ENCODE results near the gene PCDH9. TPM values are rescaled to one million over a fixed set of nuclear protein-coding genes. Genes with fewer than 3 reads are reported as not detected.

PCDH9 gene
- total and polyA plus RNA-seq, 5 experiments from 2014 or later: 0.04 to 1.7 (median 0.35) TPM

DNA sequence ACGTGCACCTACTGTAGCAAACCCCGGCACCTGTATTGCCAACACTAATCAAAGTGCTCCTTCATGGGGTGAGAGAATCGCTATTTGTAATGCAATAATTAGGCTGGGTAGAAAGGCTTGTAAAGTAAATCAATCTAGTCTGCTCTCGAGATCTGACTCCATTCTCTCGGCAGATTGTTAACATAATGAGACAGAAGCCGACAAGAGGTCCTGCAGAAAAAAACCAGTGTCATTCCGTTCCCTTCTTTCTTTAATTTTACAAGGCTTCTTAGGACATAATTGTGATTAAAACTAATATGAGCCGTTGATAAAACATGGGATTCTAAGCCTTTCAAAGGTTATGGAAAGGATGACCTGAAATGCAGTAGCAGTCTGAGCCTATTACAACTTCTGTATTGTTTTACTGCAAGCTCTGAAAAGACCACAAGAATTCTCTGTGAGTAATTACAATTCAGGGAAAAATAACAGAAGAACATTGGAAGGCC lies 530.0 kb downstream of the PCDH9 start:
- POLR2A ChIA-PET: no interaction called here
- ATAC-seq (no peak), DNase-seq (no peak)
- H3K27me3 Mint-ChIP-seq: no peaks in the 10 kb centered on the region
- no peak overlapping the region for H3K4me3 Mint-ChIP-seq
- no peaks in the 10 kb centered on the region for H3K36me3 Mint-ChIP-seq
- H3K27ac Mint-ChIP-seq: no peak overlapping the region
- peaks cover 0 to 1% (median 0%) of the 10 kb centered on the region in 9 donors for H3K9me3 Mint-ChIP-seq
- H3K4me1 Mint-ChIP-seq: no peaks in the 10 kb centered on the region

DNA sequence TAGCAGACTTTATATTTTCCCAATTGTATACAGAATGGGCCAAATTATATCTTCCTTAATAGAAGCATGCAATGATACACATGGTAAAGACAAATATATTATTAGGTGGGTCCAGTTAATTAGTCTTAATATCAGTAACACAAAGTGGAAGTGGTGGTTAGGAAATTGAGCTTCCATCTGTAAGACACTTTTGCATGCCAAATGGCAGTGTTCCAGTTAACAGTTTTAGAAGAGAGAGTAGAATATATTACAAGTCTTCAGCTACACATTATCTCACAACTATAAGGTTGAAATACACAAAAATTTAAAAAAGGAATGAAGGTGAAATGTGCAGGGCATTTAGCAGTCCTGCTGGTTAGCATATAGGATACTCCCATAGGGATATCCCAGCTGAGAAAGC lies 536.5 kb downstream of the PCDH9 start:
- H3K27ac Mint-ChIP-seq: no peak overlapping the region
- H3K36me3 Mint-ChIP-seq: no peaks in the 10 kb centered on the region
- no peak overlapping the region for H3K4me3 Mint-ChIP-seq
- ATAC-seq (no peak), DNase-seq (no peak)
- no peaks in the 10 kb centered on the region for H3K27me3 Mint-ChIP-seq
- no peaks in the 10 kb centered on the region for H3K9me3 Mint-ChIP-seq
- peaks cover 0 to 8% (median 0%) of the 10 kb centered on the region in 4 donors for H3K4me1 Mint-ChIP-seq
- POLR2A ChIA-PET: no interaction called here

DNA sequence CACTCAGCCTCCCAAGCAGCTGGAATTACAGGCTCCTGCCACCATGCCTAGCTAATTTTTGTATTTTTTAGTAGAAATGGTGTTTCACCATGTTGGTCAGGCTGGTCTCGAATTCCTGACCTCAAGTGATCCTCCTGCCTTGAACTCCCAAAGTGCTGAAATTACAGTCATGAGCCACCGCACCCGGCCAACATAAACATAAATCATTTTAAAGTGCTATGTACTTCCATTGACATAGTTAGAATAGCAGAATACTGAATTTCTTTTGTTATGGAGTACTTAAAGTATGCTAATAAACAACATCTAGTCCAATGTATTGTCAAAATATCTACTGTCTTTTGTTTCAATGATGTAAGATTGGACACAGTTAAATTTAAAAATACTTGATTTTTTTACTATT lies 539.0 kb downstream of the PCDH9 start:
- DNase-seq (no peak), ATAC-seq (no peak)
- peaks cover 0 to 10% (median 0%) of the 10 kb centered on the region in 9 donors for H3K9me3 Mint-ChIP-seq
- no peak overlapping the region for H3K27ac Mint-ChIP-seq
- no peaks in the 10 kb centered on the region for H3K27me3 Mint-ChIP-seq
- POLR2A ChIA-PET: no interaction called here
- no peaks in the 10 kb centered on the region for H3K36me3 Mint-ChIP-seq
- H3K4me3 Mint-ChIP-seq: no peak overlapping the region
- peaks cover 0 to 8% (median 0%) of the 10 kb centered on the region in 4 donors for H3K4me1 Mint-ChIP-seq

DNA sequence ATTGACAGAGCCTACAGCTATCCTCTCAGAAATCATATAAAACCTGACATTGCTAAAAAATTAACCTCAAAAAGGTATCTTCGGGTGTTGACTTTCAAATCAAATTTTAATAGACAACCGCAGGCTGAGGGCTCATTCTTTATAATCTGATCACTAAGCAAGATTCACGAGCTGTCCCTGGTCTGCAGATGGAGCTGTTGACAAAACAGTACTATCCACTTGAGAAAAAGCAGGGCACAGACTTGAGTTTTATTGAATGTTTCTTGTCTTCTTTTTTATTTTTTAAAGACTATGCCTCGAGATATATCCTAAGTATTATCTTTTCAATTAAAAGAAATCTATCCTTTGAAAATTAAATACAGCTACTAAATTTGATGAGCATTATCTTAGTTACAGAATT lies 540.5 kb downstream of the PCDH9 start:
- POLR2A ChIA-PET: no interaction called here
- DNase-seq (no peak), ATAC-seq (no peak)
- Mint-ChIP-seq H3K4me1 (peaks cover 0 to 8% (median 0%) of the 10 kb centered on the region in 4 donors), H3K9me3 (peaks cover 0 to 13% (median 4%) of the 10 kb centered on the region in 9 donors), H3K36me3 (peaks cover 0 to 2% (median 0%) of the 10 kb centered on the region in 3 donors), H3K27ac (no peak overlapping the region), H3K4me3 (no peak overlapping the region), H3K27me3 (peaks cover 0 to under 1% (median 0%) of the 10 kb centered on the region in 5 donors)

DNA sequence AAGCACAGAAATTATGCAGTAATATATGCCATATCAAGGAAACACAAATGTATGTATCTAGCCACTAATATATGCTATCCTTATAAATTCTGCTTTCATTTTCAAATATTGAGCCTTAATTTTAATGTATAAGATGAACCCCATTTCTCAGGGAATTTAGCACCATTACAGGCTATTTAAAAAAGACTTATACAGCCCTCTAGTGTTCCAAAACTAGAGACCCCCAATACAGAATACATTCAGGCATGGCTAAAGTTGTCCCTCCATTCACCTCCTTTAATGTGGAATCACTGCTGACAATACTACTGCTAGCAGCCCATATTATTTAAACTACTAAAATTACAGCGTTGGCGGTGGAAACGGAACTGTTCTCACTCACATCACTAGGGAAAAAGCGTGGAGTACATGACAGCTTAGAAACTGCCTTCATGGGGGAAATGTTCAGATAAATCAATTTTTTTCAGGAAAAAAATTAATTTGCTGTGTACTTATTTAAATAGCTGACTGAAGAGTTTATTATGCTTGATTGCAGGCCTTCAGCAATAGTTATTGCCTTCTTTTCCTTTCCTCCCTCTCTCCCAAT lies 541.0 kb downstream of the PCDH9 start:
- Mint-ChIP-seq H3K9me3 (peaks cover 0 to 15% (median 5%) of the 10 kb centered on the region in 9 donors), H3K36me3 (peaks cover 0 to 5% (median 0%) of the 10 kb centered on the region in 3 donors), H3K4me3 (no peak overlapping the region), H3K27ac (no peak overlapping the region), H3K27me3 (peaks cover 0 to 1% (median 0%) of the 10 kb centered on the region in 5 donors), H3K4me1 (peaks cover 0 to 8% (median 0%) of the 10 kb centered on the region in 4 donors)
- DNase-seq (no peak), ATAC-seq (no peak)
- POLR2A ChIA-PET: no interaction called here

DNA sequence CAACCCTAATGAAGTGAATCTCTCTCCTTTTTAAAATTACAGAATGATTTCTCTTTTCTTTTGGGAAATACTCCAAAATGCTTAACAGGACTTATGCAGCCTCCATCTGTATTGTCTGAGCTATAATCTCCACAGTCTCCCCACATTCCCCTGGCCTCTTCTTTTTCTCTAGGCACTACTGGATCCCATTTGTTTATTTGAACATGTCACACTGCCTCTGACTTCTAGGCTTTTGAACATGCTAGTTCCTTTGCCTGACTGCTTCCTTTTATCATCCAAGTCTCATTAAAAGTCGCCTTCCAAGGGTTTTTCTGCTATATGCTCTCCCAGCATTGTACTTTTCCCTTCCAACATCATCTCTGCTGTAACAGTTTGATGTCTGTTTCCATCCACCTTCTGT lies 548.7 kb downstream of the PCDH9 start:
- Mint-ChIP-seq H3K4me1 (no peaks in the 10 kb centered on the region), H3K27me3 (peaks cover 0 to 1% (median 0%) of the 10 kb centered on the region in 5 donors), H3K9me3 (peaks cover 0 to 10% (median 5%) of the 10 kb centered on the region in 9 donors), H3K27ac (no peak overlapping the region), H3K36me3 (peaks cover 0 to 5% (median 0%) of the 10 kb centered on the region in 3 donors), H3K4me3 (no peak overlapping the region)
- DNase-seq: no peak
- POLR2A ChIA-PET: no interaction called here
- ATAC-seq: no peak

DNA sequence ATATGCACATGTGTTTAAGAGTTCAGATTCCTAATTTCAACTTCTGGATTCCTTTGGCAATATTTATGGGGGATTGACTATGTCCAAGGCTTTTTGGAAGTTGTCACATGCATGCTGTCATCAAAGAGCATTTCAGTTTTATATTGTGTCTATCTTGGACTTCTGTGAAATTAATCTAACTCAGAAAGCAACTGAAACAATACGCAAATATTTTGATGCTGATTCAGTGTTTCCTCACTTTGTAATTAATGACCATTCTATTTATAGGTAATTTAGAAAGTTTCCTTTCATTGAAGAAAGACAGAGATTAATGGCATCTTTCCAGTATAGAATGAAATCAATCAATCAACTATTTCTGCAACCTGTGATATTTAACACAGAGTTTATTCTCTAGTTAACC lies 550.1 kb downstream of the PCDH9 start:
- Mint-ChIP-seq H3K27me3 (peaks cover 0 to 1% (median 0%) of the 10 kb centered on the region in 5 donors), H3K36me3 (peaks cover 0 to 5% (median 0%) of the 10 kb centered on the region in 3 donors), H3K4me1 (no peaks in the 10 kb centered on the region), H3K9me3 (peaks cover 0 to 9% (median 4%) of the 10 kb centered on the region in 9 donors), H3K4me3 (no peak overlapping the region), H3K27ac (no peak overlapping the region)
- ATAC-seq (no peak), DNase-seq (no peak)
- POLR2A ChIA-PET: no interaction called here

DNA sequence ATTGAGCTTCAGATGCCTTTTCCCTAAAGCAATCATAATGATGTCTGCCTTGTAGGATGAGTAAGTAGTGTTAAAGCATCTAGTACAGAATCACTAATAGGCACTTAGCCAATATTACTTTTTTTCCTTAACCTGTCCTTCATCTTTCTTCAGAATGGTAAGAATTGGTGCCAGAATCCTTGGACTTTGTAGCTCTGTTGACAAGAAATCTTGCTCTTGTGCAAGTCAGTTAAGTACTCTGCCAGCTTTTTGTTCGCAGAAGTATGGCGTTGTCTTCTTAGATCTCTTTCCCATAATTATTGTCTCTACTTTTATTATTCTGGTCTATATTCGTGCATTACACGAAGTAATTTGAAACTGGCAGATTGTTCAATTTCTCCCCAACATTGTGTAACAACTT lies 554.5 kb downstream of the PCDH9 start:
- no peaks in the 10 kb centered on the region for H3K4me1 Mint-ChIP-seq
- no peaks in the 10 kb centered on the region for H3K27me3 Mint-ChIP-seq
- no peak overlapping the region for H3K27ac Mint-ChIP-seq
- H3K9me3 Mint-ChIP-seq: peaks cover 0 to 14% (median 4%) of the 10 kb centered on the region in 9 donors
- ATAC-seq (no peak), DNase-seq (no peak)
- no peaks in the 10 kb centered on the region for H3K36me3 Mint-ChIP-seq
- POLR2A ChIA-PET: no interaction called here
- H3K4me3 Mint-ChIP-seq: no peak overlapping the region

DNA sequence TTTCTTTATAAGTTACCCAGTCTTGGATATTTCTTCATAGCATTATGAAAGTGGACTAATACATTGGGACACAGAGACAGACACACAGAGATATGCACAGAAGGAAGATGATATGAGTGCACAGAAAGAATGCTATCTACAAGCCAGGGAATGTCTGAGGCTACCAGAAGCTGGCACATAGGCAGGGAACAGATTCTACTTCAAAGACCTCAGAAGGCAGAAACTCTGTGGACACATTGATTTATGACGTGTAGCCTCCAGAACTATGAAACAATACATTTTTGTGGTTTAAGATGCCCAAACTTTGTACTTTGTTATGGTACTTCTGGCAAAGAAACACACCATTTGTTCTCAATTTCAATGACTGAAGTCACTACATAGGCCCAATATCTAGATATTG lies 556.7 kb downstream of the PCDH9 start:
- no peak for DNase-seq
- Mint-ChIP-seq H3K27ac (no peak overlapping the region), H3K9me3 (peaks cover 0 to 24% (median 4%) of the 10 kb centered on the region in 9 donors), H3K4me3 (no peak overlapping the region), H3K27me3 (no peaks in the 10 kb centered on the region), H3K4me1 (no peaks in the 10 kb centered on the region), H3K36me3 (no peaks in the 10 kb centered on the region)
- no peak for ATAC-seq
- POLR2A ChIA-PET: no interaction called here

DNA sequence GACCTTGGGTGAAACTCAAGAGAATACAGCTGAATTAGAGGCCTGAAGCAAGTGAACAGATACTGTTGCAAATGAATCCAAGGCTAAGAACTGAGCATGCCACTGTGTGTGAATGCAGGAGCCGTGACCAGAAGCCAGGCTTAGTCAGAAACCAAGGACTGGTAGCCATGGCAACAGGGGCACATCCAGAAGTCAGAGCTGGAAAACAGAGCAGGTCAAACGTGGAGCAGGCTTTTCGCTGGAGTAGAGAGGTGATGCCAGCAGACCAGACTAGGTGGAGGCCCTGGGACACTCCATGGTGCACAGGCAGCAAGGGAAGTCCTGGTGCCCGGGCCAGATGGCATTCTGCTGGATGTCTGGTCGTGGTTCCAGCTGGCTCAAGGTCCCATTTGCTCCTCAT lies 564.1 kb downstream of the PCDH9 start:
- POLR2A ChIA-PET: no interaction called here
- Mint-ChIP-seq H3K4me3 (no peak overlapping the region), H3K27me3 (no peaks in the 10 kb centered on the region), H3K9me3 (peaks cover 0 to 13% (median 1%) of the 10 kb centered on the region in 9 donors), H3K27ac (no peak overlapping the region), H3K4me1 (no peaks in the 10 kb centered on the region), H3K36me3 (no peaks in the 10 kb centered on the region)
- ATAC-seq (no peak), DNase-seq (no peak)

DNA sequence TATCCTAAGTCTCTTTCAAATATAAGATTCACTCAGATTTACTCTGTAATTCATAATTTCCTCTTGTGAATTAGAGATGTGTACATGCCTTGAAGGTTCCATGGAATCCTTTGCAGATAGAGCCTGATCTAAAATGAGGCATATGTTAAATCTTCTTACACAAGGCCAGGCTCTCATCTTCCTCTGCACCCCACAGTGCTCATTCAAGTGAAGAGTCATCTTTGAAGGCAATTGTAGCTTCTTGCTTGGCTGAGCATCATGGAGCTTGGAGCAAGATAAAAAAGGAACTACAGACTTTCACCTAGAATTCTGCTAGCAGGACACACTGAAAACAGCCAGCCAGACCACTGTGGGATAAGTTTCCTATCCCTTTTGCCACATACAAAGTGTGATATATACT lies 566.4 kb downstream of the PCDH9 start:
- Mint-ChIP-seq H3K4me1 (peaks cover 0 to 6% (median 0%) of the 10 kb centered on the region in 4 donors), H3K27me3 (no peaks in the 10 kb centered on the region), H3K9me3 (peaks cover 0 to 1% (median 0%) of the 10 kb centered on the region in 9 donors), H3K27ac (no peak overlapping the region), H3K4me3 (no peak overlapping the region), H3K36me3 (no peaks in the 10 kb centered on the region)
- DNase-seq (no peak), ATAC-seq (no peak)
- POLR2A ChIA-PET: no interaction called here

DNA sequence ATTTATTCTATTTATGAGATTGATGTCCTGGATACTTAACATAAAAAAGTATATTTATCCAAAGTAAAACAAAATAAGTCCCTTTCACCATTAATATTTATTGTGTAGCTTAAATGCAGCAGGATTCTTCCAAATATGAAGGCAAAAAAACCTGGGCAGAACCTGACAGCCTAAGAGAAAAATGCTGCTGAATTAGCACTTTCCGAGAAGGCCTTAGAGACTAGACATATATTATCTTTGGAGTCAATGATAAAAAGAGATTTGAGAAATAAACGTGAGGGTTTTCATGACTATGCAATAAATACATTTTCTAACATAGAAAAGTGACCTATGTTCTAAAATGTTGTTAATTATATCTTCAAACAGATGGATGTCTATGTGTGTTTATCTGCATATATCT lies 566.9 kb downstream of the PCDH9 start:
- POLR2A ChIA-PET: no interaction called here
- DNase-seq (no peak), ATAC-seq (no peak)
- H3K4me3 Mint-ChIP-seq: no peak overlapping the region
- H3K36me3 Mint-ChIP-seq: no peaks in the 10 kb centered on the region
- no peak overlapping the region for H3K27ac Mint-ChIP-seq
- no peaks in the 10 kb centered on the region for H3K27me3 Mint-ChIP-seq
- peaks cover 0 to 1% (median 0%) of the 10 kb centered on the region in 9 donors for H3K9me3 Mint-ChIP-seq
- peaks cover 0 to 6% (median 0%) of the 10 kb centered on the region in 4 donors for H3K4me1 Mint-ChIP-seq

DNA sequence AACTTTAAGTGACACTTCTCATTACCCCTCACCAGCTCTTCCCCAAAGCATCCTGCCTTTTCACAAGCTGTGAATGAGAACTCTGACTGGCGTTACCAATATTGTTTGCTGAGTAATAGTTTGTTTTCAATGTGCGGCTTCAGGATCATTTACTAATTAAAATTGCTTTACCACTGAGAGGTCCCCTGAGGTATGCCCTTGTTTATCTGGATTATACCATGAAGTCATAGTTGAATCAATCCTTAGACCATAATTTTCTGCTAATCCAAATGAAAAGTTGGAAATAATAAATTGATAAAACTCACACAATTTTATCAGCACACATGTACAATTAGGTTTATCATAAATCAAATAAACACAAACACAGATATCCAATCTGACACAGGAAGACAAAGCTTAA lies 568.8 kb downstream of the PCDH9 start:
- POLR2A ChIA-PET: no interaction called here
- Mint-ChIP-seq H3K4me1 (peaks cover 0 to 12% (median 0%) of the 10 kb centered on the region in 4 donors), H3K9me3 (peaks cover 0 to 1% (median 0%) of the 10 kb centered on the region in 9 donors), H3K27me3 (no peaks in the 10 kb centered on the region), H3K27ac (no peak overlapping the region), H3K4me3 (no peak overlapping the region), H3K36me3 (no peaks in the 10 kb centered on the region)
- DNase-seq (no peak), ATAC-seq (no peak)

DNA sequence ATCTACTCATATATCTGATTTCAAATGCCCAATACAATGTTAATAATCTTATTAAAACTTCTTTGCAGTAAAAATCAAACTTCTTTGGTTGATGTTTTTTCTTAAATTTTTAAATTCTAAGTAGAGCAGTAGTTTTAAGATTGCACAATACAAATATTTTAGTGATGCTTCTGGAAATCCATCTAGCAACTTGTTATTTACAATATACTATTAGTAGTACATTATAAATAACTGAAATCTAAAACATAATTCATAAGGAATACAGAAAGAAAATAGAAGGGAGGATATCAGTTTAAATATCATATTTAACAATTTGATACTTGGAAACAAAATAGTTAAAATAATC lies 569.7 kb downstream of the PCDH9 start:
- no peaks in the 10 kb centered on the region for H3K27me3 Mint-ChIP-seq
- ATAC-seq: no peak
- H3K4me1 Mint-ChIP-seq: peaks cover 0 to 16% (median 0%) of the 10 kb centered on the region in 4 donors
- no peak overlapping the region for H3K4me3 Mint-ChIP-seq
- no peak overlapping the region for H3K27ac Mint-ChIP-seq
- POLR2A ChIA-PET: no interaction called here
- H3K36me3 Mint-ChIP-seq: no peaks in the 10 kb centered on the region
- peaks cover 0 to 1% (median 0%) of the 10 kb centered on the region in 9 donors for H3K9me3 Mint-ChIP-seq
- no peak for DNase-seq

All from naive thymus-derived CD8-positive, alpha-beta T cell (primary cell).